Fibroblast of lung (primary cell): ENCODE measurements around the gene PRPF8.

Experiments used
- EZH2 ChIP-seq: IDR thresholded peaks from 2 replicates; pipeline ENCODE4 v1.5.1; 2012; ENCODE audit warnings: low read length, control low read depth, mild to moderate bottlenecking; ENCODE audit errors: missing control alignments
- TF ChIP-seq, protein P1 (sequence below), 2 donors: IDR thresholded peaks in 1 of 2; conservative IDR thresholded peaks in 1 of 2; 1 replicate in 1 of 2; 2 replicates in 1 of 2; pipeline ENCODE4 v1.5.1; 2011 to 2012; ENCODE audit warnings: low read length in 2 of 2, control low read depth in 1 of 2, inconsistent platforms in 1 of 2, low read depth in 1 of 2, mild to moderate bottlenecking in 1 of 2

DNA sequence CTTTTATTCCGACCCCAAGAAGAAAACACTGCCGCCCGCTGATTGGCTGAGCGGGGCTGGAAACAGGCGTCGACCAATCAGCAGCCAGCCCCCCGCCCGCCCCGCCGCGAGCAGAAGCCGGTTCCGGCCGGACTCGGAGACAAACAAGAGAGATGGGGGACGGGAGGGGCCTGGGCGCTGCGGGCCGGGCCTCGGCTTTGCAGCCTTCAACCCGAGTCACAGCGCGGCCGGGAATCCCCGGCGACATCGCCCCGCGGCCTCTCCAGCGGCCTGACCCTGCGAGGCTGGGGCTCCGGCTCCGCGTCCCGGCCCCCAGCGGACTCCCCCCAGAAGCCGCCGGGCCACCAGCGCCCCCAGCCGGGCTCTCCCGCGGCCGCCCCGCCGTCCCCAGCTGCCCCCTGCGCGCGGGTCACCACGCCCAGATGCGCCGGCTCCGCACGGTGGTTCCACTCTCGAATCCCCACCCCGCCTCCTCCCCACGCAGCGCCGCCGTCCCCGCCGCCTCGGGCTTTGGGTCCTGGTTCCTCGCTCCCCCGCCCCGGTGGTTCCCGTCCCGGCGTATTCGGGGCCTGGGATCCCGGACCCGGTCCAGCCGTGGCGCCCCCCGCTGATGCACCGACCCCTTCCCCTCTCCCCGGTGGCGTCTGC, 55.7 kb downstream of the PRPF8 start:
- TF ChIP-seq, protein P1, sequence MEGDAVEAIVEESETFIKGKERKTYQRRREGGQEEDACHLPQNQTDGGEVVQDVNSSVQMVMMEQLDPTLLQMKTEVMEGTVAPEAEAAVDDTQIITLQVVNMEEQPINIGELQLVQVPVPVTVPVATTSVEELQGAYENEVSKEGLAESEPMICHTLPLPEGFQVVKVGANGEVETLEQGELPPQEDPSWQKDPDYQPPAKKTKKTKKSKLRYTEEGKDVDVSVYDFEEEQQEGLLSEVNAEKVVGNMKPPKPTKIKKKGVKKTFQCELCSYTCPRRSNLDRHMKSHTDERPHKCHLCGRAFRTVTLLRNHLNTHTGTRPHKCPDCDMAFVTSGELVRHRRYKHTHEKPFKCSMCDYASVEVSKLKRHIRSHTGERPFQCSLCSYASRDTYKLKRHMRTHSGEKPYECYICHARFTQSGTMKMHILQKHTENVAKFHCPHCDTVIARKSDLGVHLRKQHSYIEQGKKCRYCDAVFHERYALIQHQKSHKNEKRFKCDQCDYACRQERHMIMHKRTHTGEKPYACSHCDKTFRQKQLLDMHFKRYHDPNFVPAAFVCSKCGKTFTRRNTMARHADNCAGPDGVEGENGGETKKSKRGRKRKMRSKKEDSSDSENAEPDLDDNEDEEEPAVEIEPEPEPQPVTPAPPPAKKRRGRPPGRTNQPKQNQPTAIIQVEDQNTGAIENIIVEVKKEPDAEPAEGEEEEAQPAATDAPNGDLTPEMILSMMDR (conservative IDR thresholded peaks at IDR 0.05 in 1 of 2, IDR thresholded peaks at IDR 0.05 in 1 of 2; ENCODE audit: low read depth in 1 of 2, low read length in 2 of 2), result peak in 1 of 2 donors; percentile 16
- no peak for TF ChIP-seq EZH2
